ENCODE data around the gene DBET. TPM values are rescaled to one million over a fixed set of nuclear protein-coding genes. Genes with fewer than 3 reads are reported as not detected.
"Not testable (repeated sequence)": the region's sequence is repeated elsewhere in the genome, so short reads cannot be mapped to it uniquely, and the experiment has no call there.

The DBET gene
- polyA plus RNA-seq, 3 donors = not detected

DNA sequence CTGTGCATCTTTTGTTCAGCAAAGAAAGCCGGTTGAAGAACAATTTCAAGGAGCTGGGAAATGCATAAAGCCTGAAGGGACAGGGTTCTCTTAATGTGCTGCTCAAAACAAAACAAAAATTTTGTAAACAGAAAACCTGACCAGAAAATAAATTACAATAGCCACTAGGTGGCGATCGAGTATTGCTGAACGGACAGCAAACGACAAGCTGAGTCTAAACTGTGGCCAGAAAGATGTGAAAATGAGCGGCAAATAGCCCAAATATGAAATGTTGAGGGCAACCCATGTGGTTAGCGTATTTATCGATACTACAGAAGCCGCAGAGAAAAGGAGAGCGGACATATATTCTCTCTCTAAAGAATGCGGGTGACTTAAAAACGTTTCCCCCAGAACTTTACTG lies 16.7 kb upstream of the DBET start:
- H3K4me1 Mint-ChIP-seq = not testable (repeated sequence)
- TF ChIP-seq, protein P1, sequence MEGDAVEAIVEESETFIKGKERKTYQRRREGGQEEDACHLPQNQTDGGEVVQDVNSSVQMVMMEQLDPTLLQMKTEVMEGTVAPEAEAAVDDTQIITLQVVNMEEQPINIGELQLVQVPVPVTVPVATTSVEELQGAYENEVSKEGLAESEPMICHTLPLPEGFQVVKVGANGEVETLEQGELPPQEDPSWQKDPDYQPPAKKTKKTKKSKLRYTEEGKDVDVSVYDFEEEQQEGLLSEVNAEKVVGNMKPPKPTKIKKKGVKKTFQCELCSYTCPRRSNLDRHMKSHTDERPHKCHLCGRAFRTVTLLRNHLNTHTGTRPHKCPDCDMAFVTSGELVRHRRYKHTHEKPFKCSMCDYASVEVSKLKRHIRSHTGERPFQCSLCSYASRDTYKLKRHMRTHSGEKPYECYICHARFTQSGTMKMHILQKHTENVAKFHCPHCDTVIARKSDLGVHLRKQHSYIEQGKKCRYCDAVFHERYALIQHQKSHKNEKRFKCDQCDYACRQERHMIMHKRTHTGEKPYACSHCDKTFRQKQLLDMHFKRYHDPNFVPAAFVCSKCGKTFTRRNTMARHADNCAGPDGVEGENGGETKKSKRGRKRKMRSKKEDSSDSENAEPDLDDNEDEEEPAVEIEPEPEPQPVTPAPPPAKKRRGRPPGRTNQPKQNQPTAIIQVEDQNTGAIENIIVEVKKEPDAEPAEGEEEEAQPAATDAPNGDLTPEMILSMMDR (IDR thresholded peaks at IDR 0.05) = peak; percentile 6

DNA sequence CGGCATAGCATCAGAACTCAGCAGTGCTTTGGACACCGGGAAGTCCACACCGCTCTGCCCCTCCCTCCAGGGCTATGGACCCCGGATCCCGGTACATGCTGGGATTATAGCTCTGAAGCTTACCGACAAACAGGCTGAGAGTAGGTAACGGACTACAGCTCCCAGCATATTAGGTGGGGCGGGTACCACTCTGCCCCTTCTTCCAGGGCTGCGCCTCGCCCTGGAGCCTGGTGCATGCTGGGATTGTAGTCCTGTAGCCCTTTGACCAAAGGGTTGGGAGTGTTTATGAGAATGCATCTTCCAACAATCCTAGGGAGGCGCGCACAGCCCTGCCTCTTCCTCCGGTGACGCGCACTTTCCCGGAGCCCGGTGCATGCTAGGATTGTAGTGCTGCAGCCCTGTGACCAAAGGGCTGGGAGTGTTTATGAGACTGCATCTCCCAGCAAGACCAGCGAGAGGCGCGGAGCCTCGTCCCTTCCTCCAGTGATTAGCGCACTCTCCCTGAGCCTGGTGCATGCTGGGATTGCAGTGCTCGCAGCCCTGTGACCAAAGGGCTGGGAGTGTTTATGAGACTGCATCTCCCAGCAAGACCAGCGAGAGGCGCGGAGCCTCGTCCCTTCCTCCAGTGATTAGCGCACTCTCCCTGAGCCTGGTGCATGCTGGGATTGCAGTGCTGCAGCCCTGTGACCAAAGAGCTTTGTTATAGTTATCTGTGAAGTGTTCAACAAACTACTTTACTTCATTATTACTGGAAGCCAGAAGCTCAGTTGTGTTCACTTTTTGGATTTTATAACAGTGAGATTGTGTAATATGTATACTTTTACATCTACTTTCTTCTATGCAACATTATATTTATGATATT lies 14.7 kb upstream of the DBET start:
- H3K4me1 ChIP-seq (ENCODE audit: control insufficient read depth in 1 of 2, insufficient read depth in 2 of 2, low read length in 2 of 2); H3K9ac ChIP-seq (ENCODE audit: insufficient read depth, low read length, poor library complexity, severe bottlenecking); H3K4me1 Mint-ChIP-seq; H3K4me3 ChIP-seq (replicated peaks in 1 of 3; ENCODE audit: low read depth in 2 of 3, low read length in 3 of 3); H3K9me3 Mint-ChIP-seq; H2AFZ ChIP-seq (ENCODE audit: insufficient read depth, low read depth, low read length, poor library complexity, severe bottlenecking); H3K27me3 Mint-ChIP-seq (ENCODE audit: low read depth in 3 of 3); H3K27me3 ChIP-seq (ENCODE audit: control insufficient read depth in 2 of 2, insufficient read depth in 2 of 2, low read length in 2 of 2); H3K79me2 ChIP-seq (ENCODE audit: insufficient read depth, low read length); H3K27ac ChIP-seq (ENCODE audit: low read depth in 1 of 2, low read length in 2 of 2); DNase-seq; intact Hi-C loops (cut with micrococcal nuclease); H4K20me1 ChIP-seq (ENCODE audit: insufficient read depth, low read length); H3K36me3 Mint-ChIP-seq; H3K36me3 ChIP-seq (replicated peaks in 1 of 2; ENCODE audit: control insufficient read depth in 1 of 2, insufficient read depth in 2 of 2, low read length in 2 of 2); H3K27ac Mint-ChIP-seq; H3K4me2 ChIP-seq (replicated peaks; ENCODE audit: extremely low read depth, low read length, poor library complexity, severe bottlenecking); H3K4me3 Mint-ChIP-seq; H3K9me3 ChIP-seq (replicated peaks in 1 of 2; ENCODE audit: control insufficient read depth in 1 of 2, insufficient read depth in 1 of 2, low read length in 2 of 2): not testable (repeated sequence)
- WGBS (ENCODE audit: insufficient coverage) = no CpG with 5 or more reads among the region's 28 CpGs

More for the DNA sequence above, 16.7 kb upstream of the DBET start:
- H3K27ac ChIP-seq (ENCODE audit: low read depth in 1 of 2, low read length in 2 of 2); intact Hi-C loops (cut with micrococcal nuclease); H3K4me3 Mint-ChIP-seq; H3K36me3 Mint-ChIP-seq; H3K36me3 ChIP-seq (replicated peaks in 1 of 2; ENCODE audit: control insufficient read depth in 1 of 2, insufficient read depth in 2 of 2, low read length in 2 of 2); H2AFZ ChIP-seq (ENCODE audit: insufficient read depth, low read depth, low read length, poor library complexity, severe bottlenecking); H3K9me3 ChIP-seq (replicated peaks in 1 of 2; ENCODE audit: control insufficient read depth in 1 of 2, insufficient read depth in 1 of 2, low read length in 2 of 2); H4K20me1 ChIP-seq (ENCODE audit: insufficient read depth, low read length); H3K4me2 ChIP-seq (replicated peaks; ENCODE audit: extremely low read depth, low read length, poor library complexity, severe bottlenecking); H3K27me3 ChIP-seq (ENCODE audit: control insufficient read depth in 2 of 2, insufficient read depth in 2 of 2, low read length in 2 of 2); H3K9me3 Mint-ChIP-seq; H3K79me2 ChIP-seq (ENCODE audit: insufficient read depth, low read length); DNase-seq; H3K9ac ChIP-seq (ENCODE audit: insufficient read depth, low read length, poor library complexity, severe bottlenecking); H3K4me3 ChIP-seq (replicated peaks in 1 of 3; ENCODE audit: low read depth in 2 of 3, low read length in 3 of 3); H3K27ac Mint-ChIP-seq; H3K4me1 ChIP-seq (ENCODE audit: control insufficient read depth in 1 of 2, insufficient read depth in 2 of 2, low read length in 2 of 2); H3K27me3 Mint-ChIP-seq (ENCODE audit: low read depth in 3 of 3): not testable (repeated sequence)
- no CpG with 5 or more reads among the region's 12 CpGs for WGBS (ENCODE audit: insufficient coverage)

DNA sequence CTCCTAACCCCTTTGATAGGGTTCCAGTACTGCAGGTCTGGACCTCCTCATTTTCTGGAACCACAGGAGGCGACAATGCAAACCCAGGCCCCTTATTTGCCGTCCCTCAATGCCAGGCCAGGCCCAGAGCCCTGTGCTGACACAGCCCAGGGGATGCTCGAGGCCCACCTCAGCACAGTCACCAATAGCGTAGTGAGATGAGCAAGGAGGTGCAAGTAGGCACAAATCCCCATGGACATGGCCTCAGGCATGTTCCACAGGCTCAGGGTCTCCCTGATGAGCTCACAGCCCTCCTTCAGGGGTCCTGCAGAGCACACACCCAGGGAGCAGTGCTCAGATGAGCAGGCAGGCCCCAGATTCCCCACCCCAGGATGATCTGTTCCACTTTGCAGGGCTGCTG lies 5.3 kb upstream of the DBET start:
- intact Hi-C loops (cut with micrococcal nuclease); H3K36me3 ChIP-seq (replicated peaks in 1 of 2; ENCODE audit: control insufficient read depth in 1 of 2, insufficient read depth in 2 of 2, low read length in 2 of 2); H3K27ac ChIP-seq (ENCODE audit: low read depth in 1 of 2, low read length in 2 of 2); H4K20me1 ChIP-seq (ENCODE audit: insufficient read depth, low read length); H3K27ac Mint-ChIP-seq; DNase-seq; H3K36me3 Mint-ChIP-seq; H3K9me3 Mint-ChIP-seq; H2AFZ ChIP-seq (ENCODE audit: insufficient read depth, low read depth, low read length, poor library complexity, severe bottlenecking); H3K4me3 ChIP-seq (replicated peaks in 1 of 3; ENCODE audit: low read depth in 2 of 3, low read length in 3 of 3); H3K79me2 ChIP-seq (ENCODE audit: insufficient read depth, low read length); H3K4me1 ChIP-seq (ENCODE audit: control insufficient read depth in 1 of 2, insufficient read depth in 2 of 2, low read length in 2 of 2); H3K27me3 ChIP-seq (ENCODE audit: control insufficient read depth in 2 of 2, insufficient read depth in 2 of 2, low read length in 2 of 2); H3K4me1 Mint-ChIP-seq; H3K9ac ChIP-seq (ENCODE audit: insufficient read depth, low read length, poor library complexity, severe bottlenecking); H3K9me3 ChIP-seq (replicated peaks in 1 of 2; ENCODE audit: control insufficient read depth in 1 of 2, insufficient read depth in 1 of 2, low read length in 2 of 2); H3K4me2 ChIP-seq (replicated peaks; ENCODE audit: extremely low read depth, low read length, poor library complexity, severe bottlenecking); H3K4me3 Mint-ChIP-seq; H3K27me3 Mint-ChIP-seq (ENCODE audit: low read depth in 3 of 3): not testable (repeated sequence)
- no CpG with 5 or more reads among the region's 4 CpGs for WGBS (ENCODE audit: insufficient coverage)

DNA sequence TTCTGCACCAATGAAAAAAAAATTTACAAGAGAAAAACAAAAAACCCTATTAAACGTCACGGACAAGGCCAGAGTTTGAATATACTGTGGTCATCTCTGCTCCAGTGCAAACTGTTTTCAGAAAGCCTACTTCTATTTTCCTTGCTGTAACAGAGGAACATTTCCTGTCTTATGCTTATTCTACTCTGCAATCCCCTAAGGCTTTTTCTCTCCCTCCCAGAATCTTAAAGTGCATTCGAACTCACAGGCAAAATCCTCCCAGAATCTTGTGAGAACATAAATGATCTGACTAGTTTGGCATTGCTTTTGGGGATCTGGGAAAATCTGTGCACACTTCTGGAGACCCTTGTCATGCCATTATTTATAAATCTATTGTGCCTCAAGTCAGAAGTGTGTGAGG lies 503 bp downstream of the DBET start:
- H3K79me2 ChIP-seq (ENCODE audit: insufficient read depth, low read length); H2AFZ ChIP-seq (ENCODE audit: insufficient read depth, low read depth, low read length, poor library complexity, severe bottlenecking); H3K4me1 ChIP-seq (ENCODE audit: control insufficient read depth in 1 of 2, insufficient read depth in 2 of 2, low read length in 2 of 2); H3K9me3 ChIP-seq (replicated peaks in 1 of 2; ENCODE audit: control insufficient read depth in 1 of 2, insufficient read depth in 1 of 2, low read length in 2 of 2); H3K36me3 ChIP-seq (replicated peaks in 1 of 2; ENCODE audit: control insufficient read depth in 1 of 2, insufficient read depth in 2 of 2, low read length in 2 of 2); DNase-seq; H3K36me3 Mint-ChIP-seq; H3K27me3 ChIP-seq (ENCODE audit: control insufficient read depth in 2 of 2, insufficient read depth in 2 of 2, low read length in 2 of 2); H3K27ac ChIP-seq (ENCODE audit: low read depth in 1 of 2, low read length in 2 of 2); intact Hi-C loops (cut with micrococcal nuclease); H3K4me3 Mint-ChIP-seq; H3K4me1 Mint-ChIP-seq; H3K27ac Mint-ChIP-seq; H3K27me3 Mint-ChIP-seq (ENCODE audit: low read depth in 3 of 3); H4K20me1 ChIP-seq (ENCODE audit: insufficient read depth, low read length); H3K4me3 ChIP-seq (replicated peaks in 1 of 3; ENCODE audit: low read depth in 2 of 3, low read length in 3 of 3); H3K9me3 Mint-ChIP-seq; H3K4me2 ChIP-seq (replicated peaks; ENCODE audit: extremely low read depth, low read length, poor library complexity, severe bottlenecking); H3K9ac ChIP-seq (ENCODE audit: insufficient read depth, low read length, poor library complexity, severe bottlenecking): not testable (repeated sequence)
- no CpG with 5 or more reads among the region's 3 CpGs for WGBS (ENCODE audit: insufficient coverage)
